ENCODE measurements around the gene HNRNPA1. TPM values are rescaled to one million over a fixed set of nuclear protein-coding genes. Genes with fewer than 3 reads are reported as not detected.
"Not testable (repeated sequence)": the region's sequence is repeated elsewhere in the genome, so short reads cannot be mapped to it uniquely, and the experiment has no call there.

The HNRNPA1 gene
- polyA plus RNA-seq, 3 donors, result 3,268 to 3,632 (median 3,494) TPM

DNA sequence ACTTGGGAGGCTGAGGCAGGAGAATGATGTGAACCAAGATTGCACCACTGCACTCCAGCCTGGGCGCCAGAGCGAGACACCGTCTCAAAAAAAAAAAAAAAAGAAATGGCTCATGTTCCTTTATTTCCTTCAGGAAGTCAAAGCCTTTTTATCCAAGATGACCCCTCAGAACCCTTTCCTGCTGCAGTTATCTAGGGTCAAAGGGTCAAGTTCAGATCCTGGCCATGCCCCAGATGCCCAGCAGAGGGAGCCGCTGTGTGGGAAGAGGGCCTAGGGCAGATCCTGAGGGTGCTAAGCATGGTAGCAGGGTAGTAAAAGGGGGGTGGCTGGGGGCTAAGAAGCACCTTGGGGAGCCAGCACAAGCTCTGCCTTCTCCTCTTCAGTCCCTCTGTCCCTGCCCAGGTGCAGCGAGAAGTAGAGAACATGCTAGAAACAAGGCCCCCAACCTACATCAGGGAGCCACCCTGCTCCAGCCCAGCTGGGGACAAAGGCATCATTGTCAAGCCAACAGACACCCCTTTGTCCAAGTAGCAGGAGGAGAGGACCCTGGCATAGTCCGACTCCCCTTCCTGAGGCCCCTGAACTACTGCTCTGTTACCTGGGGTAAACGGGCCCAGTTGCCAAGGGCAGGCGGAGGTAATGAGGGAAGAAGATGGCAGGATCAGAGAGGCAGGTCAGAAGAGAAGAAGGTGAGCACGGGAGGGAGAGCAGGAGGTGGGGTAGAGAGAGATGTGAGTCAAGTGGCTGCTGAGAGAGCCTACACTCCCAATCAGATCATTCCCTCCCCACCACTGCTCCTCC lies 13.8 kb downstream of the HNRNPA1 start:
- DNase-seq, result no peak

DNA sequence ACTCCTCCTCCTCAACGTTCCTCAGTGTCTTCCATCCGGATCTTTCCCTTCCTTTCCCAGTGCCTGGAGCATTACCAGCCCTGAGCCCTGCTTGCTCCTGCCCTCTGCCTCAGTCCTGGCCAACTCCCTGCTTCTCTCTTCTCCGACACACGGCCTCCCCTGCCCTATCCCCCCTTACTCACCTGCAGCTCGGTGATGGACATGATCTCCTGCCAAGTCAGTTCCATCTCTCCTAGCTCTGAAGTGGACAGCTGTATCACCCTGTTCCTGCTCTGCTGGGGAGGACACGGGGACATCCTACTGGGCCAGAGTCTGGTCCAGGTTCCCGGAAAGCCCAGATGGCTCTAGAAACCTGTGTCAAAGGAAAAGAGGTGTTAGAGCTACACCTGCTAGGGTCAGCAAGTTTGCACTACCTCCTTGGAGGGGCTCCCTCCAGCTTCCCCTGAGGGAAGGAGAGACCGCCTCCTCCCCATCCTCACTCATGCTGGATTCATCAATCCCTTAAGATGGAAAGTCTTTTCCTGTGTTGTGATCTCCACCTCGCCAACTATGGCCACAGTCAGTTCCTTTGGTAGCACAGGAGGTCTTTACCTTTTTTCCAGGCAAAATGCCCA lies 14.5 kb downstream of the HNRNPA1 start:
- no peak for DNase-seq

DNA sequence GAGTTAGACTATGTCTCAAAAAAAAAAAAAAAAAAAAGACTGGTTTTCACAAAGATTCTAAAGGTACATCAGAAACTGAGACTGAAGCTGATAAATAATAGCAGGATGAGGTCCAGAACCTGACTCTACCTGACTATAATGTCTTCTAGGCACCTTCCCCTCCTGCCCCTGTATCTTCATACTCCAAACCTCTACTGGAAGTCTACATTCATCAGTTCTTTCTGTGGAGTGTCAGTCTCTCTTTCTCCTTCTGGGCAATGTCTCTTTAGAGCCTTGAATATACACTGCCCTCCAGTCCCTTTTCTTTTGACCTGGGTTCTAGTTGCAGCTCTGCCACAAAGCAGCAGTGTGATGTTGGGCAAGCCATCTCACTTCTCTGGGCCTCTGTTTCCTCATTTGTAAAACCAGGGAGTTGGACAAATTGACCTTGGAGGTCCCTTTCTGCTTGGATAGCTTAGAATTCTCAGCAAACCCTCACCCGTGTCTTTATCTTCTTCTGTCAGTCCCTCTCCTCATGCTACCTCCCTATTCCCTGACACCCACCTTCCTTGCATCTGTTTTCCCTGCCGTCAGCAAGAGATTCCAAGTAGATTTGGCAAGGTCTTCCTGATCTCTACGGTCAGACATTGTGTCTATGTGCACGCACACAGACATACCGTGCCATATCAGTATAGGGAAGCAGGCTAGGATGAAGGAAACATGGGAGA lies 16.0 kb downstream of the HNRNPA1 start:
- DNase-seq, result no peak

DNA sequence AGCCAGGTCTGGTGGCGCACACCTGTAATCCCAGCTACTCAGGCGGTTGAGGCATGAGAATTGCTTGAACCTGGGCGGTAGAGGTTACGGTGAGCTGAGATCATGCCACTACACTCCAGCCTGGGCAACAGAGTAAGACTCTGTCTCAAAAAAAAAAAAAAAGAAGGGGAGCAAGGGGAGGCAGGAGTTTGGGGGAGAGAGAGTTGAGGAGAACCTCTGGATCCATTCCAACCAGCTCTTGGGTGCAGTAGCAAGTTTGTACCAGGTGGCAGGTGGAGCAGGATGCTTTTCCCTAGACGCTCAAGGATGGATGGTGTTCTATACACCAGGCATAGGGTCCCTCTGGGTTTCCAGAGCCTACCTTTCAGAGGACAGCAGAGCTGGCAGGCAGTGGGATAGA lies 18.4 kb downstream of the HNRNPA1 start:
- no peak for DNase-seq

DNA sequence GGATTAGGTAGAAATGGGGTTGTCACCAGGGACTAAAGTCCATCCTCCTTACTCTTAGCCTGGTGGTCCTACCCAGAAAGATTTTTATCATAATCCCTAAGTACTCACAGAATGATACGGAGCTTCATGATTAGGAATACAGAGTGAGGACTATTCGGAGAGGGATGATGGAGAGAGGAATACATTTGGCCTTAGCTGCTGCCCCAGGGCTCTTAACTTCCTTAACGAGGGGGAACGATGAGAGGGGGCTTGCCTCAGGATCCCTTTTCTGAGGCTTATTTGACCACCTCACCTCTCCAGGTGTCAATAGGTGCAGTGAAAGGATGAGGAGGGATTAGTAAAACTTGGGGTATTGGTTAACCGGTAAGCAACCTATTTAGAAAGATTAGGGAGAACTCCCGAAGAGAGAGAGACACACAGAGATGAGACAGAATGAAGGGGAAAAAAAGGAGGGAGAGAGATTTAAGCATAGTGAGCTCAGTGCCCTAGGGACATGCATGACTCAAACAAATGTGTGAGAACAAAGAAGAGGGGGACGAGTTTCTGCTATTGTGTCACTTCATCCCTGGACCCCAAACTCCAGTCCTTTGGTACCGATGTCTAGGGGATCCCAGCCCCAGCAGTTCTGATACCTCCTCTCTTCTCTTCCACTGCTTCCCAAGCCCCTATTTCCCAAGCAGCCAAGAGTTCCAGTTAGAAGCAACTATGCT lies 19.1 kb downstream of the HNRNPA1 start:
- DNase-seq, result no peak

DNA sequence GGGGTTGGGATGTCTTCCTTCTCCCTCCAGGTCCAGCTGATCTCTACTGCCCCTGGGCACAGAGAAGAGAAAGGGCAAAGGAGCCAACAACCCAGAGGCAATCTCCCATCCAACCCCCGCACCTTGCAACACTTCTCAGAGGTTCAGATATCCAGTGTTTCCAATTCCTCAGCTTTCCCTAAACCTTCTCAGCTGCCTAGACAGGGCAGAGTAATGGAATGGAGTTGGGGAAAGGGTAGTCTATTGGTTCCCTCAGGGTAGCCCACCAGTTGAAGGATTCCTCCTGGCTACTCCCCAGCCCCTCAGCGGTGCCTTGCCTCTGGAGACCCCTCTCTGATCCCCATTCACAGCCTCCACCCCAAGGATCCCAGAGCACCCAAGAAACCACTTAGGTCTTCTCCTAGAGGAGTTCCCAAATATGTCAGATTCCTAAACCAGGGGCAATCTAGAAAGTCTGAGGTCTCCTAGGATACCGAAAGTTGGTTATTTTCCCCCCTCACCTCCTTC lies 19.8 kb downstream of the HNRNPA1 start:
- no peak for DNase-seq

DNA sequence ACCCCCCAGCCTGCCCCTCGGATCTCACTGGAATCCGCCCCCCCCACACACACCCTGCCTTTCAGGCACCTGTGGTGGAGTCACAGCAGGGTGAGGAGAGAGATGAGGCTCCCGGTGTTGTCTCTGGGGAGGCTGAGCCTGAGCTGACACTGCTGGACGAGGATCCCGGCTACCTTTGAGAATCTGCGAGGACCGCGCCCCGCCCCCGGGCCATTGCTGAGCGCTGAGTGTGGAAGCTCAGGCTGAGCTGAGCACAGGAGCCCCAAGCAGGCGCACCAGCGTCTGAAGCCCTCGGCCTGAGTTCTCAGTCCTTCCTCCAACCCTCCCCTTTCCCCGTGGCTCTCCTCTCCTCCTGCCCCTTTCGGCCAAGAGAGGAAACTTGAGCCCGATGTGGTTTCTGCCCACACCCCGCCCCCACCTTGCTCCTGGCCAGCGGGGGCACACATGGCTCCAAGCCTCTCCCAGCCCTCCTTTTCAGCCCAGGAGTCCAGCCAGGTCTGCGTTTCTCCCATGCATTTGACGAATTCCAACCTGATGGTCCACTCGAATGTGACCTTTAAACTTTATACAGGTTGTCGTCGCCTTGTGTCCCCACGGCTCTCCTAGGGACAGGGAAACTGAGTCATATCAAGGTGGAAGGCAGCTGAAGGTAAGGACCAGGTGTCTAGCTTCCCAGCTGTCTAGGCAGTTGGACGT lies 20.4 kb downstream of the HNRNPA1 start, which contains the start of gene NFE2:
TSS of gene NFE2 (minus strand) at position 284 of the 696 bp plus-strand sequence. CDS start 5,767 bp downstream, outside the sequence.
- peak; percentile 82 for DNase-seq

GRCh38 chr12:54301428-54302048 lies 21.0 kb downstream of the HNRNPA1 start:
- no peak for DNase-seq

- DNase-seq, result no peak
Observed at GRCh38 chr12:54303640-54304039, 23.1 kb downstream of the HNRNPA1 start.

DNA sequence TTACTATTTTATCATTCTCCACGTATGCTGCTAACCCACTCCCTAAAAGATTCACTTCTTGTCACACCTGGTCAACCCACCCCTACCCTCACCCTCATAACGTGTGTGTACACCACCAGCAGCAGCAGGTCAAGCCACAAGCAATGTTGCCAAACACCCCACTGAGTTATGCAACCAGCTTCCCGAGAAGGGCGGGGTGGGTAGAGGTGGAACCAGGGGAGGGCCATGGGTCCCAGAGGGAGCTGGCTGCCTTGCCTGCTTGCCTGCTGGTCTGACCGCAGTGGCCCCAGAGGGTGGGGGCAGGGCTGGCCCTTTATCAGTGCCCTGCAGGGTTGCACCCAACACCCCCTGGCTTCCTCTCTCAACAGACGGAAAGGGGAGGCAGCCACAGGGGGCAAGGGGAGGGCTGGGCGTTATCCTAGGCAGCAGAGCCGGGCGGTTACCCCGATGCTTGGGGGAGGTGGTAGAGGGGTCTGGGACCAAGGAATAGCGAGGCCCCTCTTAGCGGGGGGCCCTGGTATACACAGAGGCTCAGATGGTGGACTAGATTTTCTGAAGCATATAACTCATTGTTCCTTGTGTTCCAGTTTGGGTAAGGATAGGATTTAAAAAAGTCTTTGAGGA lies 23.8 kb downstream of the HNRNPA1 start:
- DNase-seq, result no peak

DNA sequence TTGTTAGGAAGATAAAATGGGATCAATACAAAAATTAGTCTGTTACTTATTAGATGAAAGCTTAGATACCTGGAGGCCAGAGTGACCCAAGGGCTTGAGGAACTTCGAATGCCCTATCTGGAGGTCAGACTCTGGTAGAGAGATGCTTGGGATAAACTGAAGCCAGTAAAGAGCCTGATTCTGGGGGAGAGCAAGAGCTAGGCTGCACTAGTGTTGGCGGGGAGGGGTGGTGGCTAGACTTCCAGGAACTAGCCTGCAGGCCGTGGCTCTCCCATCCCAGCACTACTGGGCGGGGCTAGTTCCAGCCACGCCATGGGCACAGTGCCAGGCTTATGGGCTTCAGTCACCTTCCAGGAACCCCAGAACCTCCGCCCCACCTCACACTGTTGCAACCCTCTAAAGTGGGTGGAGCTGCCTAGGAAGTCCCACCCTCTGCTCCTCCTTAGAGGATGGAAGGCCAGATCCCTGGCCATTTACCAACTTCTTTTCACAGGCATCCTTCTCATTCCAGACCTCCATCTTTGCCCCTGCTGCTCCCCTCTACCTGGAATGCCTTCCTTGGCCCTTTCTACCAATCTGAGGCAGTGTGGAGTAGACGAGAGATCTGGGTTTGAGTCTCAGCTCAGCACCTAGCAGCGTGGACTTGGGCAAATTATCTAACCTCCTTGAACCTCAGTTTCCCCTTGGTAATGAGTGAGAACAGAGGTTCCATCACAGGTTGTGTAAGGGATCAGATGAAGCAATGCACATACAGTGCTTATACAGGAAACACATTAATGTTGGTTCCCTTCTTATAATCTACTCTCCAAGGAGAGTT lies 26.6 kb downstream of the HNRNPA1 start:
- no peak for DNase-seq

GRCh38 chr12:54311051-54311450 lies 30.5 kb downstream of the HNRNPA1 start:
- no peak for DNase-seq

GRCh38 chr12:54312309-54312708 lies 31.8 kb downstream of the HNRNPA1 start:
- not testable (repeated sequence) for DNase-seq

GRCh38 chr12:54321363-54321762 lies 40.8 kb downstream of the HNRNPA1 start:
- DNase-seq, result no peak

GRCh38 chr12:54324617-54325441 lies 44.3 kb downstream of the HNRNPA1 start, which contains the start of gene COPZ1:
TSS of gene COPZ1 (plus strand) at chr12:54325131. CDS start at chr12:54325164, 33 bp downstream.
- DNase-seq, result peak; percentile 100

DNA sequence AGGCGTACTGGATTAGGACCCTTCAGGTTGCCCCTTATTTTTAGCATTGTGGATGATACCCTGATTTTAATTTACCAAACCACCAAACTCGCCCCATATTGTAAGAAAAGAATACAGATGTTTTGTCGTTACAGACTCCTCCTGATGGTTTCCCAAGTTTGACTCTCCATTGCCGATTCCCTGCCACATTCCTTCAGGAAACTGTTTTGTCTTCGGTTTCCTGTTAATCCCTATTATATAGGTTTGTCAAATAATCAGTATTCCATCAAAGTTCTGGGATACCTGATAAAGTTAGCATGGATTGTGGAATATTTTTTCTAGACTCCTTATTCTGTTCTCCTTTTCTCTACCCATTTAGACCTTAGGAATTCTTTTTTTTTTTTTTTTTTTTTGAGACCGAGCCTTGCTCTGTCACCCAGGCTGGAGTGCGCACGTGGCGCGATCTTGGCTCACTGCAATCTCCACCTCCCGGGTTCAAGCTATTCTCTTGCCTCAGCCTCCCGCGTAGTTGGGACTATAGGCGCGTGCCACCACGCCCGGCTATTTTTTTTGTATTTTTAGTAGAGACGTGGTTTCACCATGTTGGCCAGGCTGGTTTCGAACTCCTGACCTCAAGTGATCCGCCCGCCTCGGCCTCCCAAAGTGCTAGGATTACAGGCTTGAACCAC lies 45.0 kb downstream of the HNRNPA1 start:
- not testable (repeated sequence) for DNase-seq

DNA sequence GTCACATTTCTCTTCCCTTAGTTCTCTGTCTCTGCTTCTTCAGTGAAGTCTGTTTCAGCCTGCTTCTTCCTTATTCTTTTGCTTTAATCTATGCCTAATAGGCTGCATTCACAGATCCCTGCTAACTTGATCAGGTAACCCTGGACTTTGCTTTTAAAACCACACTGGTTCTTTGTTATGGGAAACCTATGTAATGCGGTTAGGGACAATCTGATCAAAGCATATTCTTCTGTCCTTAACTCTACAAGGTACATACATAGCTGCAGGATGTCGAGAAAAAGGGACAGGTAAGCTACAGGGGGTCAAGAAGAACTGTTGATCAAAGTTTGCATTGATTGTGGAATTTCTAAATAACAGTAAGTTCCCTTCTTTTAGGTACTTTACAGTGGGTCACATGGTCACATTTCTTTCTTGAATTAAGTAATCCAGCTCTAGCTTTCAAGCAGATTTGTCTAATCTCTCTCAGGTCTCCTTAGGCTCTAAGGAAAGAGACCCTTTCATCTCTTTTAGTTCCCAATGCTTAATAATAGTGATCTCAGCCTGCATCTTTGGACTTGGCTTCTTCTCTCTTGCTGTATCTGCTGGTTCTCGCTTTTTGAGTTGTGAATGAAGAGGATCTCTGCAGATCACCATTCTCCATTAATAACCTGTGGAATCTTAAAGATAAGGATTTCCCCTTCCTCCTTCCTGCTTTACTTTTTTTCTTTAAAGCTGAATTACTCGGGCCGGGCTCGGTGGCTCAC lies 48.2 kb downstream of the HNRNPA1 start:
- no peak for DNase-seq

Measured in renal pelvis (tissue), 4 donors.